AG09309 (cell line): ENCODE data around the gene ADGRF4.
"Not testable (repeated sequence)": the region's sequence is repeated elsewhere in the genome, so short reads cannot be mapped to it uniquely, and the experiment has no call there.

Source experiments
- DNase-seq: peaks from one replicate; pipeline ENCODE4 v3.0.0-alpha.2; 2010; ENCODE audit warnings: low read depth
- H3K4me3 ChIP-seq: 2 replicates; pipeline ENCODE4 v1.5.1; 2011; ENCODE audit warnings: mild to moderate bottlenecking, low read depth, low read length, moderate library complexity; ENCODE audit not compliant: control insufficient read depth
- CTCF ChIP-seq: IDR thresholded peaks from 2 replicates; pipeline ENCODE4 v1.5.1; 2011; ENCODE audit warnings: mild to moderate bottlenecking, low read depth, low read length, inconsistent platforms; ENCODE audit not compliant: insufficient read depth, control insufficient read depth; ENCODE audit errors: missing control alignments

ADGRF4 gene

DNA sequence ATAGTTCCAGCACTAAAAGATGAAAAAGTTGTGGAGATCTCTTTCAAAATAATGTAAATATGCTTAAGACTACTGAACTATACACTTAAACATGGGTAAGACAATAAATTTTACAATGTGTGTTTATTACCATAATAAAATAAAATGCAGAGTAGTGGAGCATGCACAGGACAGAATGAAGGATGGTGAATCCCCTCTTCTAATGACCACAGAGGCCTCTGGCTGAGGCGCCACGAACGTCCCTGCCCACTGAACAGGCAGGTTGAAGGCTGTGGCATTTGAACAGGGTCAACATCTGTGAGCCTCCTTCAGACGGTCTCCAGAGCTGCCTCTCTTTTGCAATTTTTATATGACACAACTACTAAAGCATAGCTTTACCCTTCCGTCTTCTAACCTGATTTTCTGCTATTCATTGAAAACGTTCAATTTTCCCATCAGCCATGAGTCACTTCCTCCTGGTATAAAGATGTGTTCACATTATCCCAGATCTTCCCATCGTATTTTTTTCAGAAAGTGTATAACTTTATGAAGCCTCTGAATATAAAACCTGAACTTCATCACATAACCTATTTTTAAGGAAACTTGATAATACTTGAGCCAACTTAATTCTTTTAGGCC lies 37.8 kb downstream of the ADGRF4 start:
- TF ChIP-seq CTCF: no peak
- H3K4me3 ChIP-seq: no peak overlapping the region
- DNase-seq: no peak

DNA sequence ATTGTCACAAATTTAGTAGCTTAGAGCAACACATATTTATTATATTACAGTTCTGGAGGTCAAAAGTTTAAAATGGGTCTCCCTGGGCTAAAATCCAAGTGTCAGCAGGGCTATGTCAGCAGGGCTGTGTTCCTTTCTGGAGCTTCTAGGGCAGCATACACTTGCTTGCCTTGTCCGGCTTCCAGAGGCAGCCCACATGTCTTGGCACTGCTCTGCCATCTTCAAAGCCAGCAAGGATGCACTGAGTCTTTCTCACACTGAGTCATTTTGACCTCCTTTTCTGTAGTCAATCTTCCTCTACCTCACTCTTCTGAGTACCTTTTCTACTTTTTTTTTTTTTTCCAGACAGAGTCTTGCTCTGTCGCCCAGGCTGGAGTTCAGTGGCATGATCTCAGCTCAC lies 39.0 kb downstream of the ADGRF4 start:
- TF ChIP-seq CTCF: no peak
- no peak for DNase-seq
- H3K4me3 ChIP-seq: no peak overlapping the region

- no peak for TF ChIP-seq CTCF
- no peak for DNase-seq
- no peak overlapping the region for H3K4me3 ChIP-seq
These were observed 42.3 kb downstream of the ADGRF4 start for GRCh38 chr6:47740714-47741113.

DNA sequence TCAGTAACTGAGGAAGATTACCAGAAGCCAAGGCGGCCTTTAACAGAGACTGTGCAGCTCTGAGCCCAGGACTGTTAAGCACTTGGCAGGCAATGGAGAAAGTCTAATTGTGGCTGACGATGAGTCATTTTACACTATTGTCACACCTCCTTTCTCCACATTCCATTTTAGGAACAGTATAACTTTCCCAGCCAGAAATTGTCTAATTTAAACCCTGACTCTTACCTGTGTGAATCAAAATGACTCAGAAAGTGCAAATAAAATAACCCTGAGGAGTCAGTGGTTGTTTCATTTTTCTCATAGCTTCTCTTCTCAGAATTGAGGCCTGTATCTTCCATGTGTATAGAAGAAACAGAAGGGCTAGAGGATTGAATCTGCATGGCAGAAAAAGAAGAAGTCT lies 43.4 kb downstream of the ADGRF4 start:
- TF ChIP-seq CTCF: no peak
- DNase-seq: no peak
- no peak overlapping the region for H3K4me3 ChIP-seq

DNA sequence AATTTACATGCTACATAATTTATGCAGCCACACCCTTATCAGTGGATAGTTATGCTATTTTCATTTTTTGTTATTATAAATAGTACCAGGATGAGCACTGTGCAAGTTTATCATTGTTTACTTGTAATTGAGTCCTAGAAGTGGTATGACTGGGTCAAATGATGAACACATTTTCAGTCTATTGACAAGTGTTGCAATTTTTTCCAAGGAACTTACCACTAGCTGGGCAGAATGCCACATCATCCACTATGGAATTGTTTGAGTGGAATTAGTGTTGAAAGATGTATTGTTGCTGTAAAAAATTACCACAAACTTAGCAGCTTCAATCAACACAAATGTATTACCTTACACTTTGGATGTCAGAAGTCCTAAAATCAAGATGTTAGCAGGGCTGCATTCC lies 45.4 kb downstream of the ADGRF4 start:
- TF ChIP-seq CTCF: no peak

DNA sequence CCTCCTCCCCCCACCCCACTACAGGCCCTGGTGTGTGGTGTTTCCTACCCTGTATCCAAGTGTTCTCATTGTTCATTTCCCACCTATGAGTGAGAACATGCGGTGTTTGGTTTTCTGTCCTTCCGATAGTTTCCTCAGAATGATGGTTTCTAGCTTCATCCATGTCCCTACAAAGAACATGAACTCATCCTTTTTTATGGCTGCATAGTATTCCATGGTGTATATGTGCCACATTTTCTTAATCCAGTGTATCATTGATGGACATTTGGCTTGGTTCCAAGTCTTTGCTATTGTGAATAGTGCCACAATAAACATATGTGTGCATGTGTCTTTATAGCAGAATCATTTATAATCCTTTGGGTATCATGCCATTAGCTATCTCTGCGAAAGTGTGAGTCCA lies 46.9 kb downstream of the ADGRF4 start:
- H3K4me3 ChIP-seq, DNase-seq: not testable (repeated sequence)

More for the DNA sequence above, 45.4 kb downstream of the ADGRF4 start:
- DNase-seq: no peak
- no peak overlapping the region for H3K4me3 ChIP-seq

DNA sequence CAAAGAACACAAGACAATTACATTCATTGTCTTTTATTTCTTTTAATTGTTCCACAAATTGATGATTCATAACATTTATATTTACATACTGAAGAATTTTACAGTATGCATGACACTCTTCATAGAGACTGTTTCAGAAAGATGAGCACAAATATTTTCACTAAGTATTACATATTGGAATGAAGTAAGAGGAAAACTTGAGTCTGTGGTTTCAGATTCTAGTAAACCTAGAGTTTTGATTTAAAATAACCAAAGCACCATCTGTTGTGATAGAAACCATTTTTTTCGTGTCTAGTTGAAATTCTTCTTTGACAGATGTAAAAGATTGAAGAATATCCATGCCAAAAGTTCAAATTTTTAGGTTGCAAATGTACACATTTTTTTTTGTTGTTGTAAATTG lies 51.4 kb downstream of the ADGRF4 start:
- DNase-seq: no peak
- no peak overlapping the region for H3K4me3 ChIP-seq
- no peak for TF ChIP-seq CTCF
